Activated gamma-delta T cell treated with Interleukin-2 at 50 U/mL for 16 hours (primary cell): ENCODE measurements around the gene HOXC9.

ENCODE experiments used
- DNase-seq: peaks from one replicate; pipeline ENCODE4 v3.0.0-alpha.2; 2020

HOXC9 gene

GRCh38 chr12:54000116-54001114, at the start of gene HOXC9:
Gene HOXC9, plus strand, starts transcription at chr12:54000161. Its CDS starts 28 bp downstream, at chr12:54000189.
- DNase-seq: no peak

GRCh38 chr12:53950437-53950773, 49.6 kb upstream of the HOXC9 start:
- DNase-seq: no peak

GRCh38 chr12:53950789-53951576, 49.0 kb upstream of the HOXC9 start:
- no peak for DNase-seq

GRCh38 chr12:53951577-53952334, 48.2 kb upstream of the HOXC9 start:
- no peak for DNase-seq

GRCh38 chr12:53952335-53952694, 47.6 kb upstream of the HOXC9 start:
- DNase-seq: no peak

- no peak for DNase-seq
Observed at GRCh38 chr12:53952871-53953734, 46.9 kb upstream of the HOXC9 start.

- no peak for DNase-seq
Observed at GRCh38 chr12:53953831-53954693, 45.9 kb upstream of the HOXC9 start.

- DNase-seq: no peak
Observed at GRCh38 chr12:53954694-53955035, 45.3 kb upstream of the HOXC9 start, which contains the start of gene HOXC12. Gene HOXC12, plus strand, starts transcription at chr12:53954903. Its CDS starts 27 bp downstream, at chr12:53954930.

GRCh38 chr12:53955036-53955775, 44.8 kb upstream of the HOXC9 start:
- no peak for DNase-seq

GRCh38 chr12:53955776-53956250, 44.1 kb upstream of the HOXC9 start:
- no peak for DNase-seq

GRCh38 chr12:53956251-53956887, 43.6 kb upstream of the HOXC9 start:
- DNase-seq: no peak

- no peak for DNase-seq
Observed at GRCh38 chr12:53956914-53957536, 42.9 kb upstream of the HOXC9 start.

GRCh38 chr12:53958128-53958527, 41.8 kb upstream of the HOXC9 start:
- DNase-seq: no peak

- no peak for DNase-seq
Observed at GRCh38 chr12:53959314-53959713, 40.6 kb upstream of the HOXC9 start.

- no peak for DNase-seq
Observed at GRCh38 chr12:53960187-53961024, 39.6 kb upstream of the HOXC9 start.

- DNase-seq: no peak
Observed at GRCh38 chr12:53961025-53961761, 38.8 kb upstream of the HOXC9 start.

- DNase-seq: no peak
Observed at GRCh38 chr12:53963005-53963404, 37.0 kb upstream of the HOXC9 start.
